Measurements from ENCODE around the gene RFESD. TPM values are rescaled to one million over a fixed set of nuclear protein-coding genes. Genes with fewer than 3 reads are reported as not detected.

Gene RFESD
- total and polyA plus RNA-seq, 2 of the 13 experiments (the other 11 are each of a cell fraction or from before 2014, with no cell fraction given), result 1.1 to 2.2 TPM

DNA sequence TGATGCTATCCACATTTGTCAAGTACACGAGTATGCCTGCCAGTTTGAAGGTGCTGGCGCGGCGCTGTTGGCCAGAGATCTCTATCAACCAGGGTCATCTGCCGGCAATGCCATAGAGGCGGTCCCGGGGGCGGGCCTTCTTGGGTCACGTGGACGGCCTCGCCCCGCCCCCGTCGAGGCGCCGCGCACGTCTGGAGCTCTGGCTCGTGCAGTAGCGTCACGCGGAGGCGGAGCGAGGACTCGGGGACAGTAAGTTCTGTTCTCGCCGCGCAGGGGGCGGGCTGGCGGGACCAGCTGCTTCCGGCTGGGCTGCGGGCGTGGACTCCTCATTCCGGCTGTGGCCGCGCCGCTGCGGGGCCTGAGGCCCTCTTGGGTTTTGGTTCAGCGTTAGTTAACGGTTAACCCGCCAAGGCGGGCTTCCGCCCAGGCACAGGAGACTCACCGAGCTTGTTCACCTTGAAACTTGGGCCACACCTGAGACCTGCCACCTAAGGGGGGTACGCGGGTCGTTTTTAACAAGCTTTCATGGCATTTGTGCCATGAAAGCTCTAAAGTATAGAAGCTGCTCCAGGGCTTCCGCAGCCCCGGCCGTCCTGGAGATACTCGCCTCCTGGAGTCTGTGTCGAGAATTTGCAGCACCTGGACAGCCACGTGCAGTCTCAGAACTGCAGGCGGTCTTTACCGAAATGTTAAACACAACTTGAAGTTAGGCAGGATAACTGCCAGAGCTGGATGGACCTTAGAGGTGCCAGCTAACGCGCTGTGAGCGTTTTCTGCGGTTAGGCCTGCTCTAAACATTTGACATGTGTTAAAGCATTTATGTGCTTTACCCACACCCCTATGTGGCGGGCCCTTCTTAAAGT is at the start of gene RFESD (continued):
- TF ChIP-seq, protein P1, sequence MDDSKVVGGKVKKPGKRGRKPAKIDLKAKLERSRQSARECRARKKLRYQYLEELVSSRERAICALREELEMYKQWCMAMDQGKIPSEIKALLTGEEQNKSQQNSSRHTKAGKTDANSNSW (CRISPR knock-in tag; IDR thresholded peaks at IDR 0.05; ENCODE audit: borderline replicate concordance), result 0 out of 2 replicates have a peak, but pooled peaks have one; percentile 44
- TF ChIP-seq MYC (CRISPR knock-in tag; IDR thresholded peaks at IDR 0.05; ENCODE audit: borderline replicate concordance) (peak; percentile 83), POLR2AphosphoS2 (IDR thresholded peaks at IDR 0.05; ENCODE audit: low read depth, low read length) (no peak), ZNF34 (CRISPR knock-in tag; IDR thresholded peaks at IDR 0.05; ENCODE audit: borderline replicate concordance) (no peak), ZBTB21 (CRISPR knock-in tag; IDR thresholded peaks at IDR 0.05) (no peak; the same call in 1 of the 2 replicates), ZNF460 (CRISPR knock-in tag; IDR thresholded peaks at IDR 0.05; ENCODE audit: borderline replicate concordance) (no peak), ZNF572 (CRISPR knock-in tag; IDR thresholded peaks at IDR 0.05) (no peak), MED13 (CRISPR knock-in tag; IDR thresholded peaks at IDR 0.05) (0 out of 2 replicates have a peak, but pooled peaks have one; percentile 46), MTA3 (CRISPR knock-in tag; IDR thresholded peaks at IDR 0.05) (no peak), KLF13 (CRISPR knock-in tag; IDR thresholded peaks at IDR 0.05) (no peak), MAFK (conservative IDR thresholded peaks at IDR 0.05 in 1 of 2, IDR thresholded peaks at IDR 0.05 in 1 of 2; ENCODE audit: low read length in 2 of 2) (no peak), SMAD1 (CRISPR knock-in tag; IDR thresholded peaks at IDR 0.05; ENCODE audit: borderline replicate concordance, low read depth) (no peak), BHLHE40 (IDR thresholded peaks at IDR 0.05; ENCODE audit: low read length) (peak; percentile 93), NKX3-1 (CRISPR knock-in tag; IDR thresholded peaks at IDR 0.05) (peak; percentile 75), ZNF33A (CRISPR knock-in tag; IDR thresholded peaks at IDR 0.05; ENCODE audit: borderline replicate concordance) (no peak), ZNF230 (CRISPR knock-in tag; IDR thresholded peaks at IDR 0.05) (no peak; the same call in 1 of the 2 replicates), ZNF557 (CRISPR knock-in tag; IDR thresholded peaks at IDR 0.05) (peak; percentile 34; the same call in 1 of the 2 replicates), ZNF790 (CRISPR knock-in tag; IDR thresholded peaks at IDR 0.05; ENCODE audit: borderline replicate concordance) (peak; percentile 79; the same call in 1 of the 2 replicates), TEAD2 (CRISPR knock-in tag; IDR thresholded peaks at IDR 0.05) (no peak)
- TF ChIP-seq, protein P2, sequence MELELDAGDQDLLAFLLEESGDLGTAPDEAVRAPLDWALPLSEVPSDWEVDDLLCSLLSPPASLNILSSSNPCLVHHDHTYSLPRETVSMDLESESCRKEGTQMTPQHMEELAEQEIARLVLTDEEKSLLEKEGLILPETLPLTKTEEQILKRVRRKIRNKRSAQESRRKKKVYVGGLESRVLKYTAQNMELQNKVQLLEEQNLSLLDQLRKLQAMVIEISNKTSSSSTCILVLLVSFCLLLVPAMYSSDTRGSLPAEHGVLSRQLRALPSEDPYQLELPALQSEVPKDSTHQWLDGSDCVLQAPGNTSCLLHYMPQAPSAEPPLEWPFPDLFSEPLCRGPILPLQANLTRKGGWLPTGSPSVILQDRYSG (CRISPR knock-in tag; IDR thresholded peaks at IDR 0.05), result 0 out of 2 replicates have a peak, but pooled peaks have one; percentile 39
- TF ChIP-seq, protein P3, sequence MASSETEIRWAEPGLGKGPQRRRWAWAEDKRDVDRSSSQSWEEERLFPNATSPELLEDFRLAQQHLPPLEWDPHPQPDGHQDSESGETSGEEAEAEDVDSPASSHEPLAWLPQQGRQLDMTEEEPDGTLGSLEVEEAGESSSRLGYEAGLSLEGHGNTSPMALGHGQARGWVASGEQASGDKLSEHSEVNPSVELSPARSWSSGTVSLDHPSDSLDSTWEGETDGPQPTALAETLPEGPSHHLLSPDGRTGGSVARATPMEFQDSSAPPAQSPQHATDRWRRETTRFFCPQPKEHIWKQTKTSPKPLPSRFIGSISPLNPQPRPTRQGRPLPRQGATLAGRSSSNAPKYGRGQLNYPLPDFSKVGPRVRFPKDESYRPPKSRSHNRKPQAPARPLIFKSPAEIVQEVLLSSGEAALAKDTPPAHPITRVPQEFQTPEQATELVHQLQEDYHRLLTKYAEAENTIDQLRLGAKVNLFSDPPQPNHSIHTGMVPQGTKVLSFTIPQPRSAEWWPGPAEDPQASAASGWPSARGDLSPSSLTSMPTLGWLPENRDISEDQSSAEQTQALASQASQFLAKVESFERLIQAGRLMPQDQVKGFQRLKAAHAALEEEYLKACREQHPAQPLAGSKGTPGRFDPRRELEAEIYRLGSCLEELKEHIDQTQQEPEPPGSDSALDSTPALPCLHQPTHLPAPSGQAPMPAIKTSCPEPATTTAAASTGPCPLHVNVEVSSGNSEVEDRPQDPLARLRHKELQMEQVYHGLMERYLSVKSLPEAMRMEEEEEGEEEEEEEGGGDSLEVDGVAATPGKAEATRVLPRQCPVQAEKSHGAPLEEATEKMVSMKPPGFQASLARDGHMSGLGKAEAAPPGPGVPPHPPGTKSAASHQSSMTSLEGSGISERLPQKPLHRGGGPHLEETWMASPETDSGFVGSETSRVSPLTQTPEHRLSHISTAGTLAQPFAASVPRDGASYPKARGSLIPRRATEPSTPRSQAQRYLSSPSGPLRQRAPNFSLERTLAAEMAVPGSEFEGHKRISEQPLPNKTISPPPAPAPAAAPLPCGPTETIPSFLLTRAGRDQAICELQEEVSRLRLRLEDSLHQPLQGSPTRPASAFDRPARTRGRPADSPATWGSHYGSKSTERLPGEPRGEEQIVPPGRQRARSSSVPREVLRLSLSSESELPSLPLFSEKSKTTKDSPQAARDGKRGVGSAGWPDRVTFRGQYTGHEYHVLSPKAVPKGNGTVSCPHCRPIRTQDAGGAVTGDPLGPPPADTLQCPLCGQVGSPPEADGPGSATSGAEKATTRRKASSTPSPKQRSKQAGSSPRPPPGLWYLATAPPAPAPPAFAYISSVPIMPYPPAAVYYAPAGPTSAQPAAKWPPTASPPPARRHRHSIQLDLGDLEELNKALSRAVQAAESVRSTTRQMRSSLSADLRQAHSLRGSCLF (CRISPR knock-in tag; IDR thresholded peaks at IDR 0.05; ENCODE audit: borderline replicate concordance), result no peak
- TF ChIP-seq, protein P4, sequence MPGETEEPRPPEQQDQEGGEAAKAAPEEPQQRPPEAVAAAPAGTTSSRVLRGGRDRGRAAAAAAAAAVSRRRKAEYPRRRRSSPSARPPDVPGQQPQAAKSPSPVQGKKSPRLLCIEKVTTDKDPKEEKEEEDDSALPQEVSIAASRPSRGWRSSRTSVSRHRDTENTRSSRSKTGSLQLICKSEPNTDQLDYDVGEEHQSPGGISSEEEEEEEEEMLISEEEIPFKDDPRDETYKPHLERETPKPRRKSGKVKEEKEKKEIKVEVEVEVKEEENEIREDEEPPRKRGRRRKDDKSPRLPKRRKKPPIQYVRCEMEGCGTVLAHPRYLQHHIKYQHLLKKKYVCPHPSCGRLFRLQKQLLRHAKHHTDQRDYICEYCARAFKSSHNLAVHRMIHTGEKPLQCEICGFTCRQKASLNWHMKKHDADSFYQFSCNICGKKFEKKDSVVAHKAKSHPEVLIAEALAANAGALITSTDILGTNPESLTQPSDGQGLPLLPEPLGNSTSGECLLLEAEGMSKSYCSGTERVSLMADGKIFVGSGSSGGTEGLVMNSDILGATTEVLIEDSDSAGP (CRISPR knock-in tag; IDR thresholded peaks at IDR 0.05; ENCODE audit: borderline replicate concordance), result peak; percentile 90
